ENCODE data around the gene MYBPH. TPM values are rescaled to one million over a fixed set of nuclear protein-coding genes. Genes with fewer than 3 reads are reported as not detected.

The MYBPH gene
- total and polyA plus RNA-seq, 10 of the 15 experiments (the other 5 are each of a cell fraction or from before 2014, with no cell fraction given): 0.06 to 0.10 TPM; not detected in 8

- H3K79me2 ChIP-seq (ENCODE audit: control insufficient read depth, insufficient read depth, low read length): no peaks in the 10 kb centered on the region
- intact Hi-C loops (cut with micrococcal nuclease; ENCODE audit: unreplicated experiment) (no loop called here), in situ Hi-C loops (cut with MboI) (no loop called here)
- DNase-seq (ENCODE audit: low read depth, low spot score) (no peak), FAIRE-seq (no peak), ATAC-seq (no peak)
- no peaks in the 10 kb centered on the region for H3K36me3 ChIP-seq (ENCODE audit: control insufficient read depth in 2 of 2, insufficient read depth in 2 of 2, low read length in 1 of 2)
- H3K27ac ChIP-seq (ENCODE audit: control insufficient read depth, insufficient read depth): no peak overlapping the region
- 18% methylated on average over 11 of the region's 11 CpGs for WGBS (ENCODE audit: insufficient coverage, insufficient replicate concordance, low lambda C conversion rate, missing lambda C conversion rate)
- H4K20me1 ChIP-seq (ENCODE audit: control insufficient read depth, insufficient read depth): no peaks in the 10 kb centered on the region
- POLR2A ChIA-PET: interaction anchor here (0.6 kb wide), 1 partner anchor 56 kb away, joined by 5 read pairs; no protein-coding TSS in a partner anchor
- RAD21 ChIA-PET (ENCODE audit: unreplicated experiment): interaction anchor here (1.3 kb wide), 1 partner anchor 95 kb away, joined by 4 read pairs; no protein-coding TSS in a partner anchor
- BruUV-seq (replicated peaks): no TSS peak
- no peak overlapping the region for H3K4me2 ChIP-seq (ENCODE audit: control insufficient read depth, insufficient read depth)
- SMC1A ChIA-PET (ENCODE audit: uncharacterized antibody, unreplicated experiment): interaction anchor here (1.9 kb wide), 1 partner anchor 95 kb away, joined by 6 read pairs; no protein-coding TSS in a partner anchor
- H3K4me1 ChIP-seq (ENCODE audit: control insufficient read depth, insufficient read depth, low read length): no peaks in the 10 kb centered on the region
- peaks cover 3 to 9% of the 10 kb centered on the region in 2 experiments for H3K27me3 ChIP-seq (replicated peaks in 1 of 2; ENCODE audit: control insufficient read depth in 2 of 2, insufficient read depth in 2 of 2, low read length in 1 of 2)
- H3K9ac ChIP-seq (ENCODE audit: control insufficient read depth, insufficient read depth, low read length): no peak overlapping the region
- no peaks in the 10 kb centered on the region for H3K9me3 ChIP-seq (replicated peaks; ENCODE audit: control insufficient read depth, insufficient read depth, low read length)
- no peak overlapping the region for H2AFZ ChIP-seq (ENCODE audit: control insufficient read depth, low read depth, low read length)
- TF ChIP-seq SPI1 (IDR thresholded peaks at IDR 0.05; ENCODE audit: borderline replicate concordance, insufficient read depth, low read depth, low read length): no peak
- no peak for TF ChIP-seq ETV6 (conservative IDR thresholded peaks at IDR 0.05 in 1 of 2, IDR thresholded peaks at IDR 0.05 in 1 of 2; ENCODE audit: borderline replicate concordance in 1 of 2, low read depth in 1 of 2)
- TF ChIP-seq SP1 (IDR thresholded peaks at IDR 0.05; ENCODE audit: low read depth, low read length): no peak
- no peak for TF ChIP-seq BMI1 (IDR thresholded peaks at IDR 0.05; ENCODE audit: borderline replicate concordance)
- TF ChIP-seq STAT3 (IDR thresholded peaks at IDR 0.05; ENCODE audit: low read depth, low read length): no peak
- no peak for TF ChIP-seq NR2C2 (IDR thresholded peaks at IDR 0.05; ENCODE audit: borderline replicate concordance, control insufficient read depth, insufficient read length, low read depth)
- no peak for TF ChIP-seq RBBP5 (conservative IDR thresholded peaks at IDR 0.05)
- TF ChIP-seq ZZZ3 (IDR thresholded peaks at IDR 0.05; ENCODE audit: control insufficient read depth, insufficient read length, low read depth): no peak
- no peak for TF ChIP-seq STAT1 (conservative IDR thresholded peaks at IDR 0.05)
- TF ChIP-seq TBL1XR1 (IDR thresholded peaks at IDR 0.05; ENCODE audit: low read depth, low read length): no peak
- TF ChIP-seq EZH2 (IDR thresholded peaks at IDR 0.05; ENCODE audit: borderline replicate concordance, control insufficient read depth, low read depth, low read length): no peak
- TF ChIP-seq CHD2 (IDR thresholded peaks at IDR 0.05; ENCODE audit: borderline replicate concordance, low read depth, low read length): no peak
- TF ChIP-seq POLR2AphosphoS5 (IDR thresholded peaks at IDR 0.05; ENCODE audit: low read length): no peak
- no peak for TF ChIP-seq CHD4 (IDR thresholded peaks at IDR 0.05)
- no peak for TF ChIP-seq MXI1 (IDR thresholded peaks at IDR 0.05; ENCODE audit: low read depth, low read length)
- TF ChIP-seq GATAD2B (conservative IDR thresholded peaks at IDR 0.05; ENCODE audit: low read depth): no peak
- TF ChIP-seq MEF2B (IDR thresholded peaks at IDR 0.05; ENCODE audit: partially characterized antibody, poor library complexity, severe bottlenecking): no peak
- TF ChIP-seq, protein P1, sequence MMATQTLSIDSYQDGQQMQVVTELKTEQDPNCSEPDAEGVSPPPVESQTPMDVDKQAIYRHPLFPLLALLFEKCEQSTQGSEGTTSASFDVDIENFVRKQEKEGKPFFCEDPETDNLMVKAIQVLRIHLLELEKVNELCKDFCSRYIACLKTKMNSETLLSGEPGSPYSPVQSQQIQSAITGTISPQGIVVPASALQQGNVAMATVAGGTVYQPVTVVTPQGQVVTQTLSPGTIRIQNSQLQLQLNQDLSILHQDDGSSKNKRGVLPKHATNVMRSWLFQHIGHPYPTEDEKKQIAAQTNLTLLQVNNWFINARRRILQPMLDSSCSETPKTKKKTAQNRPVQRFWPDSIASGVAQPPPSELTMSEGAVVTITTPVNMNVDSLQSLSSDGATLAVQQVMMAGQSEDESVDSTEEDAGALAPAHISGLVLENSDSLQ (IDR thresholded peaks at IDR 0.05): no peak
- TF ChIP-seq IRF5 (IDR thresholded peaks at IDR 0.05; ENCODE audit: borderline replicate concordance): no peak
- TF ChIP-seq, protein P2, sequence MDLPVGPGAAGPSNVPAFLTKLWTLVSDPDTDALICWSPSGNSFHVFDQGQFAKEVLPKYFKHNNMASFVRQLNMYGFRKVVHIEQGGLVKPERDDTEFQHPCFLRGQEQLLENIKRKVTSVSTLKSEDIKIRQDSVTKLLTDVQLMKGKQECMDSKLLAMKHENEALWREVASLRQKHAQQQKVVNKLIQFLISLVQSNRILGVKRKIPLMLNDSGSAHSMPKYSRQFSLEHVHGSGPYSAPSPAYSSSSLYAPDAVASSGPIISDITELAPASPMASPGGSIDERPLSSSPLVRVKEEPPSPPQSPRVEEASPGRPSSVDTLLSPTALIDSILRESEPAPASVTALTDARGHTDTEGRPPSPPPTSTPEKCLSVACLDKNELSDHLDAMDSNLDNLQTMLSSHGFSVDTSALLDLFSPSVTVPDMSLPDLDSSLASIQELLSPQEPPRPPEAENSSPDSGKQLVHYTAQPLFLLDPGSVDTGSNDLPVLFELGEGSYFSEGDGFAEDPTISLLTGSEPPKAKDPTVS (IDR thresholded peaks at IDR 0.05; ENCODE audit: low read depth, low read length): no peak
- no peak overlapping the region for H3K4me3 ChIP-seq
- CTCF ChIA-PET: interaction anchor here (0.7 to 7.2 kb wide), 8 partner anchors 9 to 149 kb away, joined by 3 to 91 read pairs (median 4); no protein-coding TSS in a partner anchor
These were observed 54.2 kb downstream of the MYBPH start for GRCh38 chr1:203121186-203122015.
